Right forelimb (tissue), 1 donor: ENCODE results near the gene KRTAP19-1.
"Not testable (repeated sequence)": the region's sequence is repeated elsewhere in the genome, so short reads cannot be mapped to it uniquely, and the experiment has no call there.

Experiments used
- DNase-seq: peaks from one replicate; pipeline ENCODE4 v3.0.0-alpha.2; 2018

KRTAP19-1 gene

GRCh38 chr21:30480145-30480544 is at the start of gene KRTAP19-1:
KRTAP19-1 (minus strand) TSS chr21:30480367; CDS start chr21:30480317, 50 bp downstream.
- DNase-seq, result no peak

GRCh38 chr21:30518876-30519275 is 38.7 kb upstream of the KRTAP19-1 start:
- no peak for DNase-seq

- DNase-seq, result no peak
Observed at GRCh38 chr21:30515681-30516080, 35.5 kb upstream of the KRTAP19-1 start.

GRCh38 chr21:30505621-30506205 is 25.5 kb upstream of the KRTAP19-1 start:
- DNase-seq, result not testable (repeated sequence)

GRCh38 chr21:30502041-30502440 is 21.9 kb upstream of the KRTAP19-1 start, which contains the start of gene KRTAP19-5:
KRTAP19-5 (minus strand) TSS chr21:30502141; CDS start chr21:30502090, 51 bp downstream.
- no peak for DNase-seq

- DNase-seq, result no peak
Observed at GRCh38 chr21:30497065-30497464, 16.9 kb upstream of the KRTAP19-1 start, which contains the start of gene KRTAP19-4. KRTAP19-4 (minus strand) TSS chr21:30497165; CDS start chr21:30497110, 55 bp downstream.

- no peak for DNase-seq
Observed at GRCh38 chr21:30491963-30492428, 11.8 kb upstream of the KRTAP19-1 start, which contains the start of gene KRTAP19-3. KRTAP19-3 (minus strand) TSS chr21:30492013; CDS start chr21:30491957, 56 bp downstream.

- no peak for DNase-seq
Observed at GRCh38 chr21:30487336-30487735, 7.2 kb upstream of the KRTAP19-1 start, which contains the start of gene KRTAP19-2. KRTAP19-2 (minus strand) TSS chr21:30487436; CDS start chr21:30487348, 88 bp downstream.

- no peak for DNase-seq
Observed at GRCh38 chr21:30486180-30486579, 6.0 kb upstream of the KRTAP19-1 start.

- no peak for DNase-seq
Observed at GRCh38 chr21:30482130-30482529, 2.0 kb upstream of the KRTAP19-1 start.

GRCh38 chr21:30479259-30479658 is 908 bp downstream of the KRTAP19-1 start:
- DNase-seq, result no peak

- DNase-seq, result no peak
Observed at GRCh38 chr21:30478004-30478403, 2.2 kb downstream of the KRTAP19-1 start.

- DNase-seq, result no peak
Observed at GRCh38 chr21:30468900-30469714, 11.1 kb downstream of the KRTAP19-1 start.

GRCh38 chr21:30463713-30464112 is 16.5 kb downstream of the KRTAP19-1 start:
- DNase-seq, result no peak

GRCh38 chr21:30448514-30448913 is 31.7 kb downstream of the KRTAP19-1 start:
- no peak for DNase-seq

GRCh38 chr21:30447056-30447455 is 33.1 kb downstream of the KRTAP19-1 start:
- DNase-seq, result no peak

- DNase-seq, result no peak
Observed at GRCh38 chr21:30444204-30444603, 36.0 kb downstream of the KRTAP19-1 start.

GRCh38 chr21:30443226-30443625 is 36.9 kb downstream of the KRTAP19-1 start:
- no peak for DNase-seq

GRCh38 chr21:30439975-30440374 is 40.2 kb downstream of the KRTAP19-1 start, which contains the start of gene KRTAP15-1:
KRTAP15-1 (plus strand) TSS chr21:30440275; CDS start chr21:30440328, 53 bp downstream.
- no peak for DNase-seq

- DNase-seq, result no peak
Observed at GRCh38 chr21:30437010-30437565, 43.1 kb downstream of the KRTAP19-1 start.

- DNase-seq, result no peak
Observed at GRCh38 chr21:30434033-30434631, 46.0 kb downstream of the KRTAP19-1 start.

- DNase-seq, result no peak
Observed at GRCh38 chr21:30430170-30430655, 50.0 kb downstream of the KRTAP19-1 start, which contains the start of gene KRTAP13-4. KRTAP13-4 (plus strand) TSS chr21:30430220; CDS start chr21:30430276, 56 bp downstream.
